NT2/D1 (cell line): Measurements from ENCODE around the gene EPHB3.

Experiments used
- SUZ12 ChIP-seq: IDR thresholded peaks from 2 replicates; pipeline ENCODE4 v1.6.1; 2011; ENCODE audit not compliant: insufficient read length, insufficient read depth; ENCODE audit errors: extremely low read depth
- YY1 ChIP-seq: IDR thresholded peaks from 2 replicates; pipeline ENCODE4 v1.6.1; 2011; ENCODE audit not compliant: insufficient read length, insufficient read depth
- ZNF274 ChIP-seq: IDR thresholded peaks from 2 replicates; pipeline ENCODE4 v1.6.1; 2011; ENCODE audit warnings: mild to moderate bottlenecking, low read depth, low read length

DNA sequence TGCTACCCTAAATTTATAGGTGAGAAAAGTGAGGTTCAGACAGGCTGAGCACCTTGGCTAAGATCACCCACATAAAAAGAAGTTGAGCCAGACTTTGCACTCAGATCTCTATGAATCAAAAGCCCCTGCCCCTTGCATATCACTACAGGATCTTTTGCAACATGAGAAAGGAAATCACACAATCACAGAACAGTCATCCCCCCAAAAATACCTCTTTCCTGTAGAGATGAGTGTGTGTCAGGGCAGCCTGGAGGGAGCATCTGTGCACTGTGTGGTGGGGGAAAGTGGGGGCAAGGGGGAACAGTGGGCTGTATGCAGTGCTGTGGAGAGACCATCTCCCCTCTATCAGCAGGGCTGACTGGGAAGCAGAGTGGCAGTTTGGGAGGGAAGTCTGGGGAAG is 46.6 kb downstream of the EPHB3 start:
- TF ChIP-seq YY1 = no peak
- TF ChIP-seq ZNF274 = no peak
- no peak for TF ChIP-seq SUZ12
